Gastroesophageal sphincter (tissue), 3 donors: ENCODE measurements around the gene SCAPER.

ENCODE experiments used
- EP300 ChIP-seq: sonication (generic); formaldehyde crosslinking; IDR thresholded peaks from one replicate; pipeline ENCODE4 v1.6.1; 2017; ENCODE audit warnings: antibody characterized with exemption, mild to moderate bottlenecking
- POLR2A ChIP-seq, 2 donors: fragments of 450-650 bp; IDR thresholded peaks; one replicate each; pipeline ENCODE4 v1.6.1; 2017; ENCODE audit warnings: antibody characterized with exemption in 2 of 2, mild to moderate bottlenecking in 2 of 2, moderate library complexity in 1 of 2
- POLR2AphosphoS5 ChIP-seq: sonication (generic); formaldehyde crosslinking; IDR thresholded peaks from one replicate; pipeline ENCODE4 v1.6.1; 2017; ENCODE audit warnings: antibody characterized with exemption
- TF ChIP-seq, protein P1 (sequence below), 4 experiments: fragments of 200-600 bp in 2 of 4; fragments of 450-650 bp in 2 of 4; sonication (generic) in 1 of 4; IDR thresholded peaks; one replicate each; pipeline ENCODE4 v1.5.1; 2017 to 2019; ENCODE audit warnings: antibody characterized with exemption in 4 of 4, mild to moderate bottlenecking in 2 of 4, moderate library complexity in 2 of 4

DNA sequence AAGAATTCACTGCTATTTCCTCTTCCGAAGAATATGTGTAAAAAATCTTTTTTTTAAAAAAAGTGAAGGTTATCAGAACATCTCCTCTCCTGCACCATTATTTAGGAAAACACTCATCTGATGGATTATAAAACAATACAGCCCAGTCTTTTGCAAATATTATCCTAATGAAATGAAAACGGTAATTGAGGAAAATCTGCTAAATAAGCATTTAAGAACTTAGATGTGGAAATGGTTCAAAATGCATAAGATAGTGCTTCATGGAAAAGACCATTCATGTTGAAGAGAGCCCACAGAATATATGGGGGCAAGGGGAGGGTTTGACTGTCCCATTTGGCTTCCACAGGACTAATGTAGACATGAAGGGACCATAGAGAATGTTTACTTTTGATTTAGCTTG lies 520.7 kb downstream of the SCAPER start:
- TF ChIP-seq, protein P1, sequence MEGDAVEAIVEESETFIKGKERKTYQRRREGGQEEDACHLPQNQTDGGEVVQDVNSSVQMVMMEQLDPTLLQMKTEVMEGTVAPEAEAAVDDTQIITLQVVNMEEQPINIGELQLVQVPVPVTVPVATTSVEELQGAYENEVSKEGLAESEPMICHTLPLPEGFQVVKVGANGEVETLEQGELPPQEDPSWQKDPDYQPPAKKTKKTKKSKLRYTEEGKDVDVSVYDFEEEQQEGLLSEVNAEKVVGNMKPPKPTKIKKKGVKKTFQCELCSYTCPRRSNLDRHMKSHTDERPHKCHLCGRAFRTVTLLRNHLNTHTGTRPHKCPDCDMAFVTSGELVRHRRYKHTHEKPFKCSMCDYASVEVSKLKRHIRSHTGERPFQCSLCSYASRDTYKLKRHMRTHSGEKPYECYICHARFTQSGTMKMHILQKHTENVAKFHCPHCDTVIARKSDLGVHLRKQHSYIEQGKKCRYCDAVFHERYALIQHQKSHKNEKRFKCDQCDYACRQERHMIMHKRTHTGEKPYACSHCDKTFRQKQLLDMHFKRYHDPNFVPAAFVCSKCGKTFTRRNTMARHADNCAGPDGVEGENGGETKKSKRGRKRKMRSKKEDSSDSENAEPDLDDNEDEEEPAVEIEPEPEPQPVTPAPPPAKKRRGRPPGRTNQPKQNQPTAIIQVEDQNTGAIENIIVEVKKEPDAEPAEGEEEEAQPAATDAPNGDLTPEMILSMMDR (IDR thresholded peaks at IDR 0.05), result no peak
- no peak for TF ChIP-seq EP300
- no peak for TF ChIP-seq POLR2A (IDR thresholded peaks at IDR 0.05)
- no peak for TF ChIP-seq POLR2AphosphoS5
